CD4-positive, CD25-positive, alpha-beta regulatory T cell (primary cell): ENCODE results near the gene TCF7L2. TPM values are rescaled to one million over a fixed set of nuclear protein-coding genes. Genes with fewer than 3 reads are reported as not detected.

Source experiments
- ATAC-seq, 2 donors: fragments of 150-1000 bp; cut with Tn5 transposase; one replicate each; pipeline ENCODE4 v1.10.0; 2021; ENCODE audit warnings: low read depth in 2 of 2, moderate number of reproducible peaks in 2 of 2, moderate library complexity in 1 of 2
- DNase-seq, 3 donors: peaks; one replicate each; pipeline versions ENCODE4 v3.0.0 to v3.0.0-alpha.2; 2012 to 2022; ENCODE audit warnings: mixed read lengths in 1 of 3
- H3K27ac ChIP-seq: one replicate; pipeline ENCODE4 v1.7.0; 2013; ENCODE audit warnings: mild to moderate bottlenecking, low read length; ENCODE audit not compliant: insufficient read depth, poor library complexity, severe bottlenecking
- H3K27me3 ChIP-seq: one replicate; pipeline ENCODE4 v1.7.0; 2013; ENCODE audit warnings: low read length; ENCODE audit not compliant: control insufficient read depth, insufficient read depth
- H3K36me3 ChIP-seq: one replicate; pipeline ENCODE4 v1.7.0; 2013; ENCODE audit warnings: mild to moderate bottlenecking, low read length, moderate library complexity; ENCODE audit not compliant: control insufficient read depth, insufficient read depth
- H3K4me1 ChIP-seq: 2 replicates; pipeline ENCODE4 v1.7.0; 2013; ENCODE audit warnings: mild to moderate bottlenecking, low read length; ENCODE audit not compliant: insufficient read depth, control insufficient read depth, poor library complexity, severe bottlenecking
- H3K4me3 ChIP-seq: one replicate; pipeline ENCODE4 v1.7.0; 2013; ENCODE audit warnings: low read depth, mild to moderate bottlenecking, low read length, moderate library complexity
- H3K9me3 ChIP-seq, 2 experiments: 1 replicate in 1 of 2; 2 replicates in 1 of 2; pipeline ENCODE4 v1.7.0; 2013; ENCODE audit warnings: low read length in 2 of 2, mild to moderate bottlenecking in 1 of 2, moderate library complexity in 1 of 2; ENCODE audit not compliant: control insufficient read depth in 2 of 2
- H3K27ac Mint-ChIP-seq, 3 donors: one replicate each; pipeline ENCODE4 v1.8.0; 2020 to 2022; ENCODE audit warnings: mild to moderate bottlenecking in 3 of 3, mixed read lengths in 3 of 3, moderate library complexity in 2 of 3
- H3K27me3 Mint-ChIP-seq: one replicate; pipeline ENCODE4 v1.8.0; 2022; ENCODE audit warnings: mild to moderate bottlenecking, mixed read lengths
- H3K36me3 Mint-ChIP-seq: one replicate; pipeline ENCODE4 v1.8.0; 2020; ENCODE audit warnings: mixed read lengths
- H3K4me1 Mint-ChIP-seq, 4 donors: one replicate each; pipeline ENCODE4 v1.8.0; 2020 to 2022; ENCODE audit warnings: mixed read lengths in 4 of 4, mild to moderate bottlenecking in 1 of 4
- H3K4me3 Mint-ChIP-seq, 4 donors: one replicate each; pipeline ENCODE4 v1.8.0; 2020 to 2022; ENCODE audit warnings: mild to moderate bottlenecking in 4 of 4, mixed read lengths in 4 of 4, moderate library complexity in 3 of 4
- H3K9me3 Mint-ChIP-seq, 7 donors: one replicate each; pipeline ENCODE4 v1.8.0; 2020 to 2022; ENCODE audit warnings: mixed read lengths in 7 of 7, mild to moderate bottlenecking in 3 of 7, moderate library complexity in 2 of 7
- polyA plus RNA-seq, 4 donors: library from polyadenylated mRNA; unstranded; fragments of 300-500 nt; fragmentation: Illumina TruSeq; gene quantifications; one replicate each; pipeline ENCODE4 v1.2.3, GENCODE V29; 2021
- total RNA-seq: library from RNA; stranded (reverse); gene quantifications from one replicate; pipeline ENCODE4 v1.2.3, GENCODE V29; 2022

TCF7L2 gene
- total and polyA plus RNA-seq, 5 donors from 2014 or later, result 0.38 to 1.8 (median 0.52) TPM; not detected in 1

DNA sequence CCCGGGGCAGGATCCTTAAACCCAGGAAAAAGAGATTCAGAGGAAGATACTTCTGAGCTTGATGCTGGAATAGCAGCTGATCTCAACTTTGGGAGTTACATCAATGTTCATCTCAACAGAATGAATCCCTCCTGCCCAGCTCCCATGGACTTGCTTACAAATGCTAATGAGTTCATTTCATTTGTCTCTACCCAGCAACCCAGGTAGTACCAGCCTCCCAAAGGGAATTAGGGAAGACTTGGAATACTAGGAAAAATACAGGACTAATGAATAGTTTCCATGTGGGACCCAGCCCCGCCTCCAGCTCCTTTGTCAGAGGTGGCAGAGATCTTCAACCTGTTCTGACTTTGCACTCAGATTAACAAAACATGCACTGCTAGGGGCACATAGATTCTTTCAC lies 22.1 kb upstream of the TCF7L2 start:
- Mint-ChIP-seq H3K27me3 (peaks cover 10% of the 10 kb centered on the region), H3K36me3 (no peaks in the 10 kb centered on the region), H3K27ac (no peak overlapping the region), H3K4me1 (no peaks in the 10 kb centered on the region), H3K9me3 (peaks cover 0 to 12% (median 4%) of the 10 kb centered on the region in 7 donors), H3K4me3 (no peak overlapping the region)
- no peaks in the 10 kb centered on the region for H3K9me3 ChIP-seq
- ATAC-seq (no peak), DNase-seq (no peak)
- H3K4me3 ChIP-seq, result no peak overlapping the region
- H3K36me3 ChIP-seq, result no peaks in the 10 kb centered on the region
- H3K27me3 ChIP-seq, result no peaks in the 10 kb centered on the region
- H3K27ac ChIP-seq, result no peak overlapping the region
- H3K4me1 ChIP-seq, result no peaks in the 10 kb centered on the region

DNA sequence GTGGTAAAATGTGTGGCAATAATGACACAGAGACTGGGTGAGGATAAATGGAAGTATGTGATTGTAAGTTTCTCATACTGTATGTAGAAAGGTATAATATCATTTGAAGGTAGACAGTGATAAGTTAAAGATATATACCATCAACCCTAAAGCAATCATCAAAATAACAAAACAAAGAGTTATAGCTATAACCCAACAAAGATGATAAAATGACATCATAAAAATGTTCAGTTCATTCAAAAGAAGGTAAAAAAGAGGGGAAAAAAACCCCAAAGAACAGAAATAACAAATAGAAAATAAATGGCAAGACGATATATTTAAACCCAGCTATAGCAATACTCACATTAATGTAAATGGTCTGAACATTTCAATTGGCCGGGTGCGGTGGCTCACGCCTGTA lies 17.4 kb upstream of the TCF7L2 start:
- Mint-ChIP-seq H3K27me3 (peaks cover 10% of the 10 kb centered on the region), H3K4me1 (no peaks in the 10 kb centered on the region), H3K27ac (no peak overlapping the region), H3K4me3 (no peak overlapping the region), H3K36me3 (no peaks in the 10 kb centered on the region), H3K9me3 (peaks cover 0 to 12% (median 4%) of the 10 kb centered on the region in 7 donors)
- DNase-seq, result no peak
- H3K4me1 ChIP-seq, result no peaks in the 10 kb centered on the region
- no peaks in the 10 kb centered on the region for H3K36me3 ChIP-seq
- H3K9me3 ChIP-seq, result no peaks in the 10 kb centered on the region
- H3K4me3 ChIP-seq, result no peak overlapping the region
- no peak for ATAC-seq
- no peak overlapping the region for H3K27ac ChIP-seq
- H3K27me3 ChIP-seq, result no peaks in the 10 kb centered on the region

DNA sequence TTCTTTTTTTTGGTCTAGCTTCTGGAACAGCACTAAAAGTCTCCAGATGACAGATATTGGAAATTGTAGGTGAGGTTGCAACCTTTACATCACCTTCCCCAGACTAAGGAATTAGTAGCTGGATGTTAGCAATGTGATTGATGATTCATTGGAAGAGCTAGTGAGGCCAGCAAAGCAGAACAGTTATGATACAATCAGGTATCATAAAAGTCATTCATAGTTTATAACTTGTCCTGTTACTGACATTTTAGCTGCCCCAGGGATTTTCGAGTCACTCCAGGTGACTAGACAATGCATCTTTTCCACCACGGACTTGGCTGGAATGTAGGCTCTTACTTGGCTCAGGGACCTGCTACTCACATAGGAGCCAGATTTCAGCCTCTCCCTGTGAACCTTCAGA lies 15.9 kb upstream of the TCF7L2 start:
- H3K36me3 ChIP-seq, result no peaks in the 10 kb centered on the region
- H3K27me3 ChIP-seq, result no peaks in the 10 kb centered on the region
- no peaks in the 10 kb centered on the region for H3K4me1 ChIP-seq
- no peak overlapping the region for H3K4me3 ChIP-seq
- H3K36me3 Mint-ChIP-seq, result no peaks in the 10 kb centered on the region
- no peaks in the 10 kb centered on the region for H3K9me3 ChIP-seq
- ATAC-seq, result no peak
- no peaks in the 10 kb centered on the region for H3K4me1 Mint-ChIP-seq
- peaks cover 12% of the 10 kb centered on the region for H3K27me3 Mint-ChIP-seq
- DNase-seq, result no peak
- H3K9me3 Mint-ChIP-seq, result peaks cover 0 to 10% (median 4%) of the 10 kb centered on the region in 7 donors
- H3K27ac Mint-ChIP-seq, result no peak overlapping the region
- H3K4me3 Mint-ChIP-seq, result no peak overlapping the region
- H3K27ac ChIP-seq, result no peak overlapping the region

DNA sequence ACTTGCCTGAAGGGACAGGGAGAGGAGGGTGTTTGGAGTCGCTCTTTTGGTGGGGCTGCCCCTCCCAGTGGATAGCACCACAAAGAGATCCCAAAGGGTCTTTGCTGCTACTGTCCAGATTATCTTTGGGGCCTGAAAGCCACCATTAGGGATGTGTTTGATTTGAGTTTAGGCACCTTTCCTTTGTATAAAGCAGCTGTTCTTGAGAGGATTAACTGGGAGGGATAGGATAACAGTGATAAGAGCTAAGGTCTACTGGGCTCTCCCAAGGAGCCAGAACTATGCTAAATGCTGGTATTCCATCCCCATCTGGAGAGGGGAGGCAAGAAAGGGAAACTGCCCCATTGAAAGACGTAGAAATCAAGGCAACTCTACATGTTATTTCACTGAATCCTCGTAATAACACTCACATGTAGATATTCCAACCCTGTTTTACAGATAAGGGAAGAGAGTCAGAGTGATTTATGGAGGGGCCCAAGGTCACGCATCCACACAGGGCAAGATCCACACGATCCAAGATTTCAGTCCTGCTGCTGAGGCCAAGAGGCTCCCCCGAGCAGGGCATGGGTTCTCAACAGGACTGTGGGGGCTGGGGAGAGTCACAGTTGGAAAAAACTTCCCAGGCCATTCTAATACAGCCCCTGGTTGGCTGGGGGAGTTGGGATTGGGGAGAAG lies 11.1 kb upstream of the TCF7L2 start:
- no peak overlapping the region for H3K27ac Mint-ChIP-seq
- no peak for DNase-seq
- no peaks in the 10 kb centered on the region for H3K4me1 ChIP-seq
- H3K4me3 Mint-ChIP-seq, result no peak overlapping the region
- H3K27me3 ChIP-seq, result no peaks in the 10 kb centered on the region
- H3K4me3 ChIP-seq, result no peak overlapping the region
- H3K4me1 Mint-ChIP-seq, result no peaks in the 10 kb centered on the region
- peaks cover 14% of the 10 kb centered on the region for H3K27me3 Mint-ChIP-seq
- no peaks in the 10 kb centered on the region for H3K36me3 Mint-ChIP-seq
- H3K27ac ChIP-seq, result no peak overlapping the region
- H3K9me3 ChIP-seq, result no peaks in the 10 kb centered on the region
- no peaks in the 10 kb centered on the region for H3K36me3 ChIP-seq
- ATAC-seq, result no peak
- H3K9me3 Mint-ChIP-seq, result peaks cover 0 to 2% (median 0%) of the 10 kb centered on the region in 7 donors

DNA sequence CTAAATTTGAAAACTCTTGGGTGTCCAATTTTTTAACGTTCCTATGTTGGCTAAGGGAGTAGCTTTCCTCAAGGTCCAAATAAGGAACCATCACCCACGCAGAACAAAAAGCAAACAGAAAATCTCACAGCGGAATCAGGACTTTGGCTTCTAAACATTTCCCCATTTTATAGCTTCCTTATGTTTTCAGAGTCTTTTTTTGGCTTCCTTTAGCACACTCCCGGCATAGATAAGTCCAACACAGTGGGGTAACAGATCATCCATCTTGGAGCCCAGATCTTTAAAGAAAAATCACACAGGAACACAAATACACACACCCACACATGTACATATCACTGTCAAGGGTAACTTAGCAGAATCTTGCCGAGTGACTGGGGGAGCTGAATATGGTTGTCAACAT lies 4.2 kb upstream of the TCF7L2 start:
- Histone ChIP-seq H3K9me3 (no peaks in the 10 kb centered on the region), H3K27ac (no peak overlapping the region), H3K36me3 (no peaks in the 10 kb centered on the region), H3K27me3 (peaks cover 2% of the 10 kb centered on the region), H3K4me1 (peaks cover 19% of the 10 kb centered on the region), H3K4me3 (no peak overlapping the region)
- DNase-seq (no peak), ATAC-seq (no peak)
- H3K9me3 Mint-ChIP-seq, result peaks cover 0 to 3% (median 0%) of the 10 kb centered on the region in 7 donors
- H3K27me3 Mint-ChIP-seq, result peaks cover 46% of the 10 kb centered on the region
- no peaks in the 10 kb centered on the region for H3K36me3 Mint-ChIP-seq
- H3K4me3 Mint-ChIP-seq, result no peak overlapping the region
- H3K4me1 Mint-ChIP-seq, result peaks cover 0 to 17% (median 10%) of the 10 kb centered on the region in 4 donors
- H3K27ac Mint-ChIP-seq, result no peak overlapping the region

GRCh38 chr10:112946649-112947048 lies 3.4 kb upstream of the TCF7L2 start:
- H3K27ac Mint-ChIP-seq, result no peak overlapping the region
- no peak overlapping the region for H3K27ac ChIP-seq
- no peaks in the 10 kb centered on the region for H3K36me3 Mint-ChIP-seq
- no peak overlapping the region for H3K4me3 Mint-ChIP-seq
- ATAC-seq (no peak), DNase-seq (no peak)
- H3K27me3 ChIP-seq, result peaks cover 2% of the 10 kb centered on the region
- H3K9me3 Mint-ChIP-seq, result peaks cover 0 to 4% (median 0%) of the 10 kb centered on the region in 7 donors
- no peaks in the 10 kb centered on the region for H3K9me3 ChIP-seq
- no peak overlapping the region for H3K4me3 ChIP-seq
- H3K36me3 ChIP-seq, result no peaks in the 10 kb centered on the region
- peaks cover 22% of the 10 kb centered on the region for H3K4me1 ChIP-seq
- H3K4me1 Mint-ChIP-seq, result peaks cover 0 to 20% (median 10%) of the 10 kb centered on the region in 4 donors
- peaks cover 47% of the 10 kb centered on the region for H3K27me3 Mint-ChIP-seq

DNA sequence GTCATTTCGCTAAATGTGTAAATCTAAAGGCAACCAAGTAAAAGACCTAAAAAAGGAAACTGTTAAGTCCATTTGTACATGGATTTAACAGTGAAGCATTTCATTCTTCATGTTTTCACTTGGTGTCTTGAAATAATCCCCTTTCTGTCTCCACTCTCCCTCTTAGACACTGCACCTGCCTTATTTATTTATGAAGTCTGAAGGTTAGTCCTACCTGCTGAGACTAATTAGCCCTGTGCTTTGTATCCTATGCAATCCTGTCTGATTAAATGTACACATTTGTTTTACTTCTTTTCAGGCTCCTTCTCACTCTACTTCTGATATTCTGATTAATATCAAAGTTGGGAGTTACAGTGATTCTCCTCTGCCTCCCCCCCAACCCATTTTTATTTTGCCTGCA lies 1.9 kb upstream of the TCF7L2 start:
- H3K9me3 Mint-ChIP-seq, result peaks cover 0 to 7% (median 0%) of the 10 kb centered on the region in 7 donors
- peaks cover 0 to 29% (median 14%) of the 10 kb centered on the region in 4 donors for H3K4me1 Mint-ChIP-seq
- ATAC-seq, result no peak
- no peaks in the 10 kb centered on the region for H3K36me3 ChIP-seq
- H3K36me3 Mint-ChIP-seq, result no peaks in the 10 kb centered on the region
- no peak overlapping the region for H3K4me3 ChIP-seq
- H3K4me1 ChIP-seq, result peaks cover 31% of the 10 kb centered on the region
- H3K27ac ChIP-seq, result no peak overlapping the region
- peak overlapping the region in 2 of 4 donors; percentile 40 to 61 for H3K4me3 Mint-ChIP-seq
- peaks cover 59% of the 10 kb centered on the region for H3K27me3 Mint-ChIP-seq
- DNase-seq, result no peak
- H3K27me3 ChIP-seq, result peaks cover 5% of the 10 kb centered on the region
- no peaks in the 10 kb centered on the region for H3K9me3 ChIP-seq
- no peak overlapping the region for H3K27ac Mint-ChIP-seq
